BE2C (cell line): ENCODE measurements around the gene GALNS. TPM values are rescaled to one million over a fixed set of nuclear protein-coding genes. Genes with fewer than 3 reads are reported as not detected.
A peak's percentile ranks its signal among the peaks of the same experiment; 100 is the strongest.

Source experiments
- DNase-seq: peaks from one replicate; pipeline ENCODE4 v3.0.0-alpha.2; 2020
- H3K27me3 ChIP-seq: fragments of 250-450 bp; sonication (Bioruptor Pico); 2 replicates; pipeline ENCODE4 v1.5.1; 2020; ENCODE audit warnings: mild to moderate bottlenecking
- H3K36me3 ChIP-seq: fragments of 250-450 bp; sonication (Bioruptor Pico); 2 replicates; pipeline ENCODE4 v1.5.1; 2020; ENCODE audit warnings: mild to moderate bottlenecking
- H3K4me1 ChIP-seq: fragments of 250-450 bp; sonication (Bioruptor Pico); 2 replicates; pipeline ENCODE4 v1.5.1; 2020
- H3K4me3 ChIP-seq: 2 replicates; pipeline ENCODE4 v1.5.1; 2011; ENCODE audit warnings: low read depth, low read length
- H3K9me3 ChIP-seq: fragments of 250-450 bp; sonication (Bioruptor Pico); 2 replicates; pipeline ENCODE4 v1.5.1; 2020
- polyA plus RNA-seq: library from polyadenylated mRNA; unstranded; fragments of >200 nt; gene quantifications from one replicate; pipeline ENCODE4 v1.2.1, GENCODE V29; 2012; ENCODE audit warnings: low read depth, missing spikeins; ENCODE audit not compliant: insufficient read length, insufficient read depth
- TF ChIP-seq, protein P1 (sequence below): IDR thresholded peaks from 2 replicates; pipeline ENCODE4 v1.5.1; 2012; ENCODE audit warnings: mild to moderate bottlenecking, low read depth, low read length

GALNS gene, protein sequence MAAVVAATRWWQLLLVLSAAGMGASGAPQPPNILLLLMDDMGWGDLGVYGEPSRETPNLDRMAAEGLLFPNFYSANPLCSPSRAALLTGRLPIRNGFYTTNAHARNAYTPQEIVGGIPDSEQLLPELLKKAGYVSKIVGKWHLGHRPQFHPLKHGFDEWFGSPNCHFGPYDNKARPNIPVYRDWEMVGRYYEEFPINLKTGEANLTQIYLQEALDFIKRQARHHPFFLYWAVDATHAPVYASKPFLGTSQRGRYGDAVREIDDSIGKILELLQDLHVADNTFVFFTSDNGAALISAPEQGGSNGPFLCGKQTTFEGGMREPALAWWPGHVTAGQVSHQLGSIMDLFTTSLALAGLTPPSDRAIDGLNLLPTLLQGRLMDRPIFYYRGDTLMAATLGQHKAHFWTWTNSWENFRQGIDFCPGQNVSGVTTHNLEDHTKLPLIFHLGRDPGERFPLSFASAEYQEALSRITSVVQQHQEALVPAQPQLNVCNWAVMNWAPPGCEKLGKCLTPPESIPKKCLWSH
- polyA plus RNA-seq: 15.2 TPM

DNA sequence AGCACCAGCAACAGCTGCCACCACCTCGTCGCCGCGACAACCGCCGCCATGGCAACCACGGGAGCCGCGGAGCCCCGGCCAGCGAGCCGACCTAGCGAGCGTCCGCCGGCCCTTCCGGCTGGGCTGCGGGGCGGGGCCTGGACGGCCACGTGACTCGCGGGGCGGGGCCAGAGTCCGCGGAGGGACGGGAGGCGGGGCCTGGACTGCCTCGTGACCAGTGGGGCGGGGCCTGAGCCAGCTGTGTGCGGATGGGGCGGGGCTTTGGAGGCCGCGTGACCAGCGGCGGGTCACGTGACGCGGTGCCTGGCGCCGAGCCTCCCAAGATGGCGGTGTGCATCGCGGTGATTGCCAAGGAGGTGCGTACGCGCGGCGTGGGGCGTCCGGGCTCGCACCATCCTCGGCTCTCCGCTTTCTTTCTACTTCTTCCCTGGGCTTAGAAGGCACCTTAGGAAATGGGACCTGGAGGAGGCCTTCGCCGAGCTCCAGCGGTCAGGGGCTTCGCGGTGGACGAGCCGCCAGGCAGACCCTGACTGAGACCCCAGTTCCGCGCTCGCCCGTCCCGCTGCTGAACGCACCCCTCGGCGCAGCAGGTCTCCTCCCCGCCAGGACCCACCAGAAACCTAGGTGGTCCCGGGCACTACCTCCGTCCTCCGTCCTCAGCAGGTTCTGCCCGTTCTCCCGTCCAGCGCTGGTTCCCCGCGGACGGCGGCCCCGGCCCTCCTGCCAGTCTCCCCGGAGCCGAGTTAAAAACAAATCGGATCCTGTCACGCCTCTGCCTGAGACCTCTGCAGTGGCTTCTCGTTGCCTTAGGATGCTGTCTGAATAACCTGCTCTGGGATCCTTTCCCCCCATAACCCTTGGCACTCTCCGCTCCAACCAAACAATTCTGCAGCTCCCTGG is at the start of gene GALNS, which contains the start of gene TRAPPC2L:
Gene GALNS (minus strand): TSS at position 120 of the 900 bp plus-strand sequence. CDS start 70 bp downstream, at position 50.
Gene TRAPPC2L (plus strand): TSS at position 300 of the 900 bp plus-strand sequence. CDS start 24 bp downstream, at position 324.
- TF ChIP-seq, protein P1, sequence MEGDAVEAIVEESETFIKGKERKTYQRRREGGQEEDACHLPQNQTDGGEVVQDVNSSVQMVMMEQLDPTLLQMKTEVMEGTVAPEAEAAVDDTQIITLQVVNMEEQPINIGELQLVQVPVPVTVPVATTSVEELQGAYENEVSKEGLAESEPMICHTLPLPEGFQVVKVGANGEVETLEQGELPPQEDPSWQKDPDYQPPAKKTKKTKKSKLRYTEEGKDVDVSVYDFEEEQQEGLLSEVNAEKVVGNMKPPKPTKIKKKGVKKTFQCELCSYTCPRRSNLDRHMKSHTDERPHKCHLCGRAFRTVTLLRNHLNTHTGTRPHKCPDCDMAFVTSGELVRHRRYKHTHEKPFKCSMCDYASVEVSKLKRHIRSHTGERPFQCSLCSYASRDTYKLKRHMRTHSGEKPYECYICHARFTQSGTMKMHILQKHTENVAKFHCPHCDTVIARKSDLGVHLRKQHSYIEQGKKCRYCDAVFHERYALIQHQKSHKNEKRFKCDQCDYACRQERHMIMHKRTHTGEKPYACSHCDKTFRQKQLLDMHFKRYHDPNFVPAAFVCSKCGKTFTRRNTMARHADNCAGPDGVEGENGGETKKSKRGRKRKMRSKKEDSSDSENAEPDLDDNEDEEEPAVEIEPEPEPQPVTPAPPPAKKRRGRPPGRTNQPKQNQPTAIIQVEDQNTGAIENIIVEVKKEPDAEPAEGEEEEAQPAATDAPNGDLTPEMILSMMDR: no peak
- peak; percentile 99 for DNase-seq
- H3K27me3 ChIP-seq: no peaks in the 10 kb centered on the region
- no peaks in the 10 kb centered on the region for H3K9me3 ChIP-seq
- H3K4me1 ChIP-seq: peaks cover 3% of the 10 kb centered on the region; the same call in 1 of the 2 replicates
- H3K36me3 ChIP-seq: peaks cover 5% of the 10 kb centered on the region
- peak within 1 kb of the TSS; percentile 96 for H3K4me3 ChIP-seq

DNA sequence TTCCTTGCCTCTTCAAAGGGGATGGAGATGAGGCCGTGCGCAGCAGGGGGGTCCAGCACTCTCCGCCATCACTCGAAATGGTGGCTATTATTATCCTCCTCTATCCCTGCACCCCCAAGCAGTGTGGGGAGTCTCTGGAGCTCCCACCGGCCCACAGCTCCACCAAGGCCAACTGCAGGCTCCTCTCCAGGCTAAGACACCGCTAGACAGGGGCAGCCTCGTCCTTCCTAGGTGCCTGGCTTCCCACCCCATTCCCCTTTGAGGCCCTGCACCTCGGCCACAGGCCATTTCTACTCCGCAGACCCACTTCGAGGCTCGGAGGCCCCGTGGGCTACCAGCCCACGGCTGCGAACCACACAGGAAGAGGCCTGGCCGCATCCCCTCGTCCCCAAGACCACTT is 49.3 kb upstream of the GALNS start:
- peaks cover 2% of the 10 kb centered on the region for H3K4me1 ChIP-seq
- TF ChIP-seq, protein P1: no peak
- H3K27me3 ChIP-seq: peaks cover 9% of the 10 kb centered on the region
- H3K4me3 ChIP-seq: no peak overlapping the region
- no peak for DNase-seq
- no peaks in the 10 kb centered on the region for H3K9me3 ChIP-seq
- H3K36me3 ChIP-seq: no peaks in the 10 kb centered on the region

DNA sequence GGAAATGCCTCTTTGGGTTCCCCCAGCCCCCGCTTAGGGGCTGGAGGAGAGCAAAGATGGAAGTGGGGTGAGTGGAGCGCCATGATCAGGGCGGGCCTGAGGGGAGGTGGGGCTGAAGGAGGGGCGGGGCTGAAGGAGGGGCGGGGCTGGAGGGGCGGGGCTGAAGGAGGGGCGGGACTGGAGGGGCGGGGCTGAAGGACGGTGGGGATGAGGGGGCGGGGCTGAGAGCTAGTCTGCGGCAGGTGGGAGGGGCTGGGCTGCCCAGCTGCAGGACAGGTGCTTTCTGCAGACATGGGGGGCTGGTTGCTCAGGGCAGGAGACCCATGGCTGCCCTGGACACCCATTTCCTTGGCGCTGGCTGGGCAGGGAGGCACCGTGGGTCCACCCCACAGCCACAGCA is 48.8 kb upstream of the GALNS start:
- peaks cover 9% of the 10 kb centered on the region for H3K27me3 ChIP-seq
- no peaks in the 10 kb centered on the region for H3K36me3 ChIP-seq
- no peaks in the 10 kb centered on the region for H3K9me3 ChIP-seq
- no peaks in the 10 kb centered on the region; the same call in 1 of the 2 replicates for H3K4me1 ChIP-seq
- H3K4me3 ChIP-seq: no peak overlapping the region
- peak; percentile 59 for DNase-seq
- TF ChIP-seq, protein P1: no peak

DNA sequence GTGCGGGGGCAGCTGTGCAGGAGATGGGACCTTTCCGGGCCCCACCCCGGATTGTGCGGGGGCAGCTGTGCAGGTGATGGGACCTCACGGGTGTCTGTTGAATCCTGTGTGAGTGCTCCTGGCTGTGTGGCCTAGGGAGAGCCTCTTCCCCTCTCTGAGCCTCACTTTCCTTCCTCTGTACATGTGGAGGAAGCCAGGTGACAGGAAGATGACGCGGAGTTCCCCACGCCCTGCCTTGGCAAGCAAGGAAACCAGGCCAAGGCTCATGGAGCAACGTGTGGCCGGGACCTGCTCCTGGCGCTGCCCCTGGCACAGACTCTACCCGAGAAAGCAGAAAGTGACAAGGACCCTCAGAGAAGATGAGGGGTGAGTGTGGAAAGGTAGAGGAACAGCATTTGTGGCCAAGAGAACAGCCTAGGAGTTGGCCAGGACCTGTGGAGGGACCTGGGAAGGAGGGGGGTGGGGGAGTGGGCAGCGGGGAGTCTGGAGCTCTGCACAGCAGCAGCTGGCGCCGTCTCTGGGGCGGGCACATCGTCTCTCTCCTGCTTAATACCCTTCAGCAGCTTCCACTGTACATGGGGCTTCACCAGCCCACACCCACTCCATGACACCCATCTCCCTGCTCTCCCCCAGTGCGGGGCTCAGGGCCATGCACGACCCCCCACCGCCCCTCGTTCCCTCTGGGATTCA is 48.1 kb upstream of the GALNS start:
- no peaks in the 10 kb centered on the region; the same call in 1 of the 2 replicates for H3K4me1 ChIP-seq
- H3K27me3 ChIP-seq: peaks cover 12% of the 10 kb centered on the region
- H3K9me3 ChIP-seq: no peaks in the 10 kb centered on the region
- TF ChIP-seq, protein P1: no peak
- no peak for DNase-seq
- no peaks in the 10 kb centered on the region for H3K36me3 ChIP-seq
- no peak overlapping the region for H3K4me3 ChIP-seq

DNA sequence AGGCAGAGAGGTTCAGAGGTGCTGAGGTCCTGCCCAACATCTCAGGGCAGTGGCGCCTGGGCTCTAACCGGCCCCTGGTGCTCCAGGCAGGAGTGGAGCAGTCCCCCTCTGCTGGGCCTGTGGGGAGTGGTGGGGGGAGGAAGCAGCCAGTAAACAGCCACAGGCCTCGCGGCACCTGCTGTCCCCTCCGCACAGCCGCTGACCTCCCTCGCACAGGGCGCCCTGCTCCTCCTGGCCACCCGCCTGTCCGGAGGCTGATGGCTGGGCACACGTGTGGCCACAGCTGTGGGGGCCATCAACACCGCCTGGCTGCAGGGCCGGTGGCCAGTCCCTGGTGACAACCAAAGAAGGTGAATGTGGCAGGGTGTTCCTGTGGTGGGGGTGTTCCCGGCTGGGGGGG is 46.5 kb upstream of the GALNS start:
- H3K4me3 ChIP-seq: no peak overlapping the region
- H3K9me3 ChIP-seq: no peaks in the 10 kb centered on the region
- H3K36me3 ChIP-seq: no peaks in the 10 kb centered on the region
- no peak for DNase-seq
- H3K4me1 ChIP-seq: no peaks in the 10 kb centered on the region; the same call in 1 of the 2 replicates
- H3K27me3 ChIP-seq: peaks cover 21% of the 10 kb centered on the region
- TF ChIP-seq, protein P1: no peak
